ENCODE measurements around the gene ADAMTS18.

- TF ChIP-seq TCF7L2 (IDR thresholded peaks at IDR 0.05; ENCODE audit: low read depth, low read length) (no peak), NCOR1 (IDR thresholded peaks at IDR 0.05) (no peak), POLR2A (conservative IDR thresholded peaks at IDR 0.05) (no peak)
These were observed 37.4 kb upstream of the ADAMTS18 start for GRCh38 chr16:77472262-77472661.
